Panc1 (cell line): ENCODE results near the gene DCLRE1C.

Experiments used
- POLR2AphosphoS5 ChIP-seq: IDR thresholded peaks from 2 replicates; pipeline ENCODE4 v1.6.1; 2012; ENCODE audit warnings: mild to moderate bottlenecking, low read depth, low read length, moderate library complexity
- TF ChIP-seq, protein P1 (sequence below): fragments of 450-650 bp; IDR thresholded peaks from 2 replicates; pipeline ENCODE4 v1.5.1; 2017; ENCODE audit warnings: mild to moderate bottlenecking
- TF ChIP-seq, protein P2 (sequence below), 2 experiments: IDR thresholded peaks; 2 replicates each; pipeline ENCODE4 v1.6.1; 2011 to 2012; ENCODE audit warnings: low read depth in 2 of 2, control low read depth in 1 of 2, low read length in 1 of 2, mild to moderate bottlenecking in 1 of 2, moderate library complexity in 1 of 2; ENCODE audit not compliant: insufficient read depth in 1 of 2

DNA sequence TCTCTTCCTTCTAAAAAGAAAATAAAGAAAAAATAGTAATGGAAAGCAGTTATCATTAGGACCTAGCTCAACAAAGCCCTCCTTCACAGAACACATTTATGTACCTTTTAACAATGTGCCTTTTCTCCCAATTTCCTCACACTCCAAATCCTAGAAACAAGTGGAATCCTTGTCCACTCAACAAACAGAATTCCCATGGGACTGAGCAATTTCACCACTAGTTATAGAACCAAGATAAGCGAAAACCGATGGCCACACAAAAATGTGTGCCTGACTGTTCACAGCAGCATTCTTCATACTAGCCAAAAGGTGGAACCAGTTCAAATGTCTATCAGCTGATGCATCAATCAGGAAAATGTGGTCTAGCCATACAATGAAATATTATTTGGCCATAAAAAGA lies 17.3 kb downstream of the DCLRE1C start:
- TF ChIP-seq, protein P1, sequence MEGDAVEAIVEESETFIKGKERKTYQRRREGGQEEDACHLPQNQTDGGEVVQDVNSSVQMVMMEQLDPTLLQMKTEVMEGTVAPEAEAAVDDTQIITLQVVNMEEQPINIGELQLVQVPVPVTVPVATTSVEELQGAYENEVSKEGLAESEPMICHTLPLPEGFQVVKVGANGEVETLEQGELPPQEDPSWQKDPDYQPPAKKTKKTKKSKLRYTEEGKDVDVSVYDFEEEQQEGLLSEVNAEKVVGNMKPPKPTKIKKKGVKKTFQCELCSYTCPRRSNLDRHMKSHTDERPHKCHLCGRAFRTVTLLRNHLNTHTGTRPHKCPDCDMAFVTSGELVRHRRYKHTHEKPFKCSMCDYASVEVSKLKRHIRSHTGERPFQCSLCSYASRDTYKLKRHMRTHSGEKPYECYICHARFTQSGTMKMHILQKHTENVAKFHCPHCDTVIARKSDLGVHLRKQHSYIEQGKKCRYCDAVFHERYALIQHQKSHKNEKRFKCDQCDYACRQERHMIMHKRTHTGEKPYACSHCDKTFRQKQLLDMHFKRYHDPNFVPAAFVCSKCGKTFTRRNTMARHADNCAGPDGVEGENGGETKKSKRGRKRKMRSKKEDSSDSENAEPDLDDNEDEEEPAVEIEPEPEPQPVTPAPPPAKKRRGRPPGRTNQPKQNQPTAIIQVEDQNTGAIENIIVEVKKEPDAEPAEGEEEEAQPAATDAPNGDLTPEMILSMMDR, result no peak
- TF ChIP-seq POLR2AphosphoS5, result no peak
- TF ChIP-seq, protein P2, sequence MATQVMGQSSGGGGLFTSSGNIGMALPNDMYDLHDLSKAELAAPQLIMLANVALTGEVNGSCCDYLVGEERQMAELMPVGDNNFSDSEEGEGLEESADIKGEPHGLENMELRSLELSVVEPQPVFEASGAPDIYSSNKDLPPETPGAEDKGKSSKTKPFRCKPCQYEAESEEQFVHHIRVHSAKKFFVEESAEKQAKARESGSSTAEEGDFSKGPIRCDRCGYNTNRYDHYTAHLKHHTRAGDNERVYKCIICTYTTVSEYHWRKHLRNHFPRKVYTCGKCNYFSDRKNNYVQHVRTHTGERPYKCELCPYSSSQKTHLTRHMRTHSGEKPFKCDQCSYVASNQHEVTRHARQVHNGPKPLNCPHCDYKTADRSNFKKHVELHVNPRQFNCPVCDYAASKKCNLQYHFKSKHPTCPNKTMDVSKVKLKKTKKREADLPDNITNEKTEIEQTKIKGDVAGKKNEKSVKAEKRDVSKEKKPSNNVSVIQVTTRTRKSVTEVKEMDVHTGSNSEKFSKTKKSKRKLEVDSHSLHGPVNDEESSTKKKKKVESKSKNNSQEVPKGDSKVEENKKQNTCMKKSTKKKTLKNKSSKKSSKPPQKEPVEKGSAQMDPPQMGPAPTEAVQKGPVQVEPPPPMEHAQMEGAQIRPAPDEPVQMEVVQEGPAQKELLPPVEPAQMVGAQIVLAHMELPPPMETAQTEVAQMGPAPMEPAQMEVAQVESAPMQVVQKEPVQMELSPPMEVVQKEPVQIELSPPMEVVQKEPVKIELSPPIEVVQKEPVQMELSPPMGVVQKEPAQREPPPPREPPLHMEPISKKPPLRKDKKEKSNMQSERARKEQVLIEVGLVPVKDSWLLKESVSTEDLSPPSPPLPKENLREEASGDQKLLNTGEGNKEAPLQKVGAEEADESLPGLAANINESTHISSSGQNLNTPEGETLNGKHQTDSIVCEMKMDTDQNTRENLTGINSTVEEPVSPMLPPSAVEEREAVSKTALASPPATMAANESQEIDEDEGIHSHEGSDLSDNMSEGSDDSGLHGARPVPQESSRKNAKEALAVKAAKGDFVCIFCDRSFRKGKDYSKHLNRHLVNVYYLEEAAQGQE (IDR thresholded peaks at IDR 0.05; ENCODE audit: insufficient read depth in 1 of 2, low read depth in 2 of 2, low read length in 1 of 2), result no peak
